Endothelial cell of umbilical vein (primary cell): ENCODE data around the gene APLN. TPM values are rescaled to one million over a fixed set of nuclear protein-coding genes. Genes with fewer than 3 reads are reported as not detected.

Source experiments
- BruUV-seq: library from RNA; stranded (reverse); fragments of 400-500 nt; replicated peaks from 2 replicates; lab custom pipeline; 2021; lab: Mats Ljungman, UMichigan
- CTCF ChIA-PET: fragments of 300-600, 350-600 bp; sonication (Branson Sonifier 250); formaldehyde crosslinking; loops from one replicate; lab custom pipeline; 2021; ENCODE audit warnings: antibody characterized with exemption, inconsistent platforms; lab: Charles Lee
- POLR2A ChIA-PET: fragments of 300-600, 350-600 bp; sonication (Branson Sonifier 250); formaldehyde crosslinking; loops from one replicate; lab custom pipeline; 2021; ENCODE audit warnings: antibody characterized with exemption, inconsistent platforms; lab: Charles Lee
- DNase-seq: peaks from one replicate; pipeline ENCODE4 v3.0.0-alpha.2; 2011; ENCODE audit warnings: low read depth, low spot score
- FAIRE-seq: peaks from 2 replicates; lab custom pipeline; 2011; peaks lifted over from hg19 to GRCh38; lab: Jason Lieb, UNC
- H2AFZ ChIP-seq: 2 replicates; pipeline ENCODE4 v1.6.0; 2012; ENCODE audit warnings: low read depth, low read length, control low read depth, inconsistent platforms
- H3K27ac ChIP-seq: 2 replicates; pipeline ENCODE4 v1.5.1; 2011; ENCODE audit warnings: low read depth, mild to moderate bottlenecking, control low read depth, low read length, moderate library complexity; ENCODE audit not compliant: insufficient read depth
- H3K27me3 ChIP-seq, 2 experiments: 2 replicates each; pipeline versions ENCODE4 v1.6.0 to v1.6.1; 2011; ENCODE audit warnings: low read length in 2 of 2, mixed read lengths in 1 of 2; ENCODE audit not compliant: control insufficient read depth in 2 of 2, insufficient read depth in 2 of 2
- H3K36me3 ChIP-seq, 2 experiments: 2 replicates in 1 of 2; 3 replicates in 1 of 2; pipeline ENCODE4 v1.5.1; 2011; ENCODE audit warnings: low read length in 2 of 2, mild to moderate bottlenecking in 1 of 2, moderate library complexity in 1 of 2; ENCODE audit not compliant: control insufficient read depth in 2 of 2, insufficient read depth in 2 of 2; ENCODE audit errors: extremely low read depth in 1 of 2
- H3K4me1 ChIP-seq: 3 replicates; pipeline ENCODE4 v1.5.1; 2011; ENCODE audit warnings: mild to moderate bottlenecking, low read length; ENCODE audit not compliant: control insufficient read depth, insufficient read depth; ENCODE audit errors: extremely low read depth
- H3K4me2 ChIP-seq: 2 replicates; pipeline ENCODE4 v1.6.1; 2011; ENCODE audit warnings: low read length, control low read depth, mixed read lengths; ENCODE audit not compliant: insufficient read depth
- H3K4me3 ChIP-seq, 3 experiments: fragments of 200-600 bp in 1 of 3; sonication (generic), shearing (Covaris generic) in 1 of 3; replicated peaks in 1 of 3; 2 replicates each; pipeline ENCODE4 v1.5.1; 2011 to 2016; ENCODE audit warnings: control low read depth in 3 of 3, low read length in 3 of 3, mild to moderate bottlenecking in 2 of 3, inconsistent platforms in 1 of 3, low read depth in 1 of 3, moderate library complexity in 1 of 3; ENCODE audit not compliant: insufficient read depth in 1 of 3
- H3K79me2 ChIP-seq: 2 replicates; pipeline ENCODE4 v1.6.0; 2012; ENCODE audit warnings: low read length, inconsistent platforms; ENCODE audit not compliant: control insufficient read depth, insufficient read depth
- H3K9ac ChIP-seq: replicated peaks from 2 replicates; pipeline ENCODE3; 2011; ENCODE audit warnings: low read length, control low read depth; ENCODE audit not compliant: insufficient read depth; ENCODE audit errors: extremely low read depth
- H3K9me1 ChIP-seq: replicated peaks from 3 replicates; pipeline ENCODE4 v1.6.0; 2011; ENCODE audit warnings: mild to moderate bottlenecking, low read length; ENCODE audit not compliant: control insufficient read depth, insufficient read depth; ENCODE audit errors: extremely low read depth
- H3K9me3 ChIP-seq: replicated peaks from 2 replicates; pipeline ENCODE4 v1.5.1; 2012; ENCODE audit warnings: low read length, inconsistent platforms; ENCODE audit not compliant: control insufficient read depth, insufficient read depth
- H4K20me1 ChIP-seq: replicated peaks from 2 replicates; pipeline ENCODE3; 2011; ENCODE audit warnings: mild to moderate bottlenecking, low read length; ENCODE audit not compliant: control insufficient read depth, insufficient read depth; ENCODE audit errors: extremely low read depth
- EZH2 ChIP-seq: IDR thresholded peaks from 2 replicates; pipeline ENCODE4 v1.6.1; 2012; ENCODE audit warnings: borderline replicate concordance, low read depth, mild to moderate bottlenecking, moderate library complexity, low read length, inconsistent platforms; ENCODE audit not compliant: severe bottlenecking
- FOS ChIP-seq: IDR thresholded peaks from 2 replicates; pipeline ENCODE4 v1.6.1; 2011; ENCODE audit warnings: mild to moderate bottlenecking, low read length, moderate library complexity, borderline replicate concordance; ENCODE audit not compliant: insufficient read depth
- GATA2 ChIP-seq: IDR thresholded peaks from 2 replicates; pipeline ENCODE4 v1.7.0; 2011; ENCODE audit warnings: low read depth, mild to moderate bottlenecking, moderate library complexity, mixed read lengths, low read length; ENCODE audit not compliant: insufficient read length, insufficient read depth
- JUN ChIP-seq: IDR thresholded peaks from 2 replicates; pipeline ENCODE4 v1.6.1; 2011; ENCODE audit warnings: borderline replicate concordance, low read depth; ENCODE audit not compliant: insufficient read length, insufficient read depth
- MYC ChIP-seq: IDR thresholded peaks from one replicate; pipeline ENCODE4 v1.6.1; 2011; ENCODE audit warnings: mild to moderate bottlenecking, low read depth, low read length
- POLR2A ChIP-seq: IDR thresholded peaks from 2 replicates; pipeline ENCODE4 v1.6.1; 2012; ENCODE audit warnings: low read depth, mild to moderate bottlenecking, control low read depth, low read length
- POLR2AphosphoS5 ChIP-seq: IDR thresholded peaks from 2 replicates; pipeline ENCODE4 v1.6.1; 2012; ENCODE audit warnings: low read depth, mild to moderate bottlenecking, control low read depth, low read length, moderate library complexity; ENCODE audit not compliant: insufficient read depth
- dilution Hi-C: fragments of 300-500 bp; cut with MboI; formaldehyde crosslinking; loops from one replicate; pipeline ENCODE4 v1.15.0; 2019; ENCODE audit warnings: low sequenced_read_pairs; ENCODE audit not compliant: extremely low pct_ligation_motif_present
- intact Hi-C: fragments of 100-400 bp; cut with micrococcal nuclease; formaldehyde crosslinking; loops from one replicate; pipeline ENCODE4 v1.10.0; 2022
- polyA plus RNA-seq, 4 experiments: library from polyadenylated mRNA; depleted of rRNA in 3 of 4; stranded (reverse) in 3 of 4; unstranded in 1 of 4; fragments of >200 nt; gene quantifications; 2 replicates each; pipeline versions ENCODE4 v1.2.1 to v1.2.3, GENCODE V29; 2011 to 2012; ENCODE audit warnings: missing spikeins in 1 of 4
- total RNA-seq: library from RNA; stranded (reverse); gene quantifications from 2 replicates; pipeline ENCODE4 v1.2.3, GENCODE V29; 2021
- TF ChIP-seq, protein P1 (sequence below): IDR thresholded peaks from 2 replicates; pipeline ENCODE4 v1.6.1; 2011; ENCODE audit not compliant: insufficient read depth, insufficient read length
- TF ChIP-seq, protein P2 (sequence below), 2 donors: IDR thresholded peaks; 1 replicate in 1 of 2; 2 replicates in 1 of 2; pipeline ENCODE4 v1.5.1; 2011; ENCODE audit warnings: low read length in 2 of 2, mild to moderate bottlenecking in 2 of 2, moderate library complexity in 2 of 2, control low read depth in 1 of 2, inconsistent platforms in 1 of 2, low read depth in 1 of 2; ENCODE audit not compliant: insufficient read depth in 1 of 2; ENCODE audit errors: extremely low read depth in 1 of 2

The APLN gene
- total and polyA plus RNA-seq, 2 donors (not counting 3 experiments of a cell fraction or from before 2014, with no cell fraction given) = 230 to 466 TPM

DNA sequence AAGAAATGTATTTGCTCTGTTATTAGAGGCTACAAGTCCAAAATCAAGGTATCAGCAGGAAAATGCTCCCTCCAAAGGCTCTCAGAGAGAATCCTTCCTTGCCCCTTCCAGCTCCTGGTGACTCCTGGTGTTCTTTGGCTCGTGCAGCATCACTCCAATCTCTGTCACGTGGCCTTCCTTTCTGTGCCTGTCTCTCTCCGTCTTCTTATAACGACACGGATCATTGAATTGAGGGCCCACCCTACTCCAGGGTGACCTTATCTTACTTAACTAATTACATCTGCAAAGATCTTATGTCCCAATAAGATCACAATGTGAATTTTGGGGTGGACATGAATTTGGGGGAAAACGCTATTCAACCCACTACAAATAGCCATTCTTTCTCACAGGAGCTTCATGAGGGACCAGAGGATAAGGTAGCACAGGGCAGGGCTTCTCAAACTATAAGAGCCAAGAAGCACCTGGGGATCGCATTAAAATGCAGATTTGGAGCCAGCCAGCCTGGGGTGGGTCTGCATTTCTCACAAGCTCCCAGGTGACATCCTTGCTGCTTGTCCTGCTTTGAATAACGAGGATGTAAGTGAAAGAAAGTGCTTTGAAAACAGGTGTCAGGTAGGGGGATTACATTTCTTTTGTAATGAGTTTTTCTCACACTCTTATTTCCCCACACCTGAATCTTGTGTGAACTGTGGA, 41.9 kb upstream of the APLN start:
- intact Hi-C loops (no loop called here), dilution Hi-C loops (no loop called here)
- Histone ChIP-seq H3K4me3 (no peak overlapping the region), H3K4me1 (no peaks in the 10 kb centered on the region), H3K36me3 (no peaks in the 10 kb centered on the region), H3K9me3 (no peaks in the 10 kb centered on the region), H3K9ac (no peak overlapping the region), H3K27ac (no peak overlapping the region), H3K9me1 (no peaks in the 10 kb centered on the region), H3K79me2 (no peaks in the 10 kb centered on the region), H3K4me2 (no peak overlapping the region), H2AFZ (no peak overlapping the region), H4K20me1 (no peaks in the 10 kb centered on the region), H3K27me3 (no peaks in the 10 kb centered on the region)
- TF ChIP-seq GATA2 = no peak
- no peak for TF ChIP-seq POLR2A
- TF ChIP-seq FOS = no peak
- TF ChIP-seq, protein P1, sequence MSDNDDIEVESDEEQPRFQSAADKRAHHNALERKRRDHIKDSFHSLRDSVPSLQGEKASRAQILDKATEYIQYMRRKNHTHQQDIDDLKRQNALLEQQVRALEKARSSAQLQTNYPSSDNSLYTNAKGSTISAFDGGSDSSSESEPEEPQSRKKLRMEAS = no peak
- TF ChIP-seq JUN = no peak
- TF ChIP-seq, protein P2, sequence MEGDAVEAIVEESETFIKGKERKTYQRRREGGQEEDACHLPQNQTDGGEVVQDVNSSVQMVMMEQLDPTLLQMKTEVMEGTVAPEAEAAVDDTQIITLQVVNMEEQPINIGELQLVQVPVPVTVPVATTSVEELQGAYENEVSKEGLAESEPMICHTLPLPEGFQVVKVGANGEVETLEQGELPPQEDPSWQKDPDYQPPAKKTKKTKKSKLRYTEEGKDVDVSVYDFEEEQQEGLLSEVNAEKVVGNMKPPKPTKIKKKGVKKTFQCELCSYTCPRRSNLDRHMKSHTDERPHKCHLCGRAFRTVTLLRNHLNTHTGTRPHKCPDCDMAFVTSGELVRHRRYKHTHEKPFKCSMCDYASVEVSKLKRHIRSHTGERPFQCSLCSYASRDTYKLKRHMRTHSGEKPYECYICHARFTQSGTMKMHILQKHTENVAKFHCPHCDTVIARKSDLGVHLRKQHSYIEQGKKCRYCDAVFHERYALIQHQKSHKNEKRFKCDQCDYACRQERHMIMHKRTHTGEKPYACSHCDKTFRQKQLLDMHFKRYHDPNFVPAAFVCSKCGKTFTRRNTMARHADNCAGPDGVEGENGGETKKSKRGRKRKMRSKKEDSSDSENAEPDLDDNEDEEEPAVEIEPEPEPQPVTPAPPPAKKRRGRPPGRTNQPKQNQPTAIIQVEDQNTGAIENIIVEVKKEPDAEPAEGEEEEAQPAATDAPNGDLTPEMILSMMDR (IDR thresholded peaks at IDR 0.05; ENCODE audit: extremely low read depth in 1 of 2, insufficient read depth in 1 of 2, low read depth in 1 of 2, low read length in 2 of 2) = no peak
- TF ChIP-seq POLR2AphosphoS5 = no peak
- TF ChIP-seq EZH2 = no peak
- TF ChIP-seq MYC = no peak
- CTCF ChIA-PET = no interaction called here
- POLR2A ChIA-PET = no interaction called here
- DNase-seq (no peak), FAIRE-seq (no peak)
- no TSS peak for BruUV-seq
